Measurements from ENCODE around the gene PXDN.

PXDN gene

DNA sequence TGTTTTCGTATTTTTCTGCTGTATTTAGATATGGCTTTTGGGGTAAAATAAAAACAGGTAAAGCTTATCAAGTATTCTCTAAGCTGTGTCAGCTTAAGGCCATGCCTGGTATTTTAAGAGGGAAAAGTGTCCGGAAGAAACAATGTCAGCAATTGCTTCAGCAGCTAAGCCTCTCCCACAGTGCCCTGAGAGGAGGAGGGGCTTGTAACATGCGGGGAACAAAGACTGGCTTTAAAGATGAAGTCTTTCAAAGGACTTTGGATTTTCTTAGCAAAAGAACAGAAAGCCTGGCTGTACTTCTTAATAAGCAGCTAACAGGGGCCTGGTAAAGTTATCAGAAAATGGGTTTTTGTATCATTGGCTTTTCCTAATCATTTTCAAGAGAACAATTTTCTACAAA is 102.8 kb downstream of the PXDN start:
- peak; percentile 82 for DNase-seq (ENCODE audit: low read depth)
- TF ChIP-seq, protein P1, sequence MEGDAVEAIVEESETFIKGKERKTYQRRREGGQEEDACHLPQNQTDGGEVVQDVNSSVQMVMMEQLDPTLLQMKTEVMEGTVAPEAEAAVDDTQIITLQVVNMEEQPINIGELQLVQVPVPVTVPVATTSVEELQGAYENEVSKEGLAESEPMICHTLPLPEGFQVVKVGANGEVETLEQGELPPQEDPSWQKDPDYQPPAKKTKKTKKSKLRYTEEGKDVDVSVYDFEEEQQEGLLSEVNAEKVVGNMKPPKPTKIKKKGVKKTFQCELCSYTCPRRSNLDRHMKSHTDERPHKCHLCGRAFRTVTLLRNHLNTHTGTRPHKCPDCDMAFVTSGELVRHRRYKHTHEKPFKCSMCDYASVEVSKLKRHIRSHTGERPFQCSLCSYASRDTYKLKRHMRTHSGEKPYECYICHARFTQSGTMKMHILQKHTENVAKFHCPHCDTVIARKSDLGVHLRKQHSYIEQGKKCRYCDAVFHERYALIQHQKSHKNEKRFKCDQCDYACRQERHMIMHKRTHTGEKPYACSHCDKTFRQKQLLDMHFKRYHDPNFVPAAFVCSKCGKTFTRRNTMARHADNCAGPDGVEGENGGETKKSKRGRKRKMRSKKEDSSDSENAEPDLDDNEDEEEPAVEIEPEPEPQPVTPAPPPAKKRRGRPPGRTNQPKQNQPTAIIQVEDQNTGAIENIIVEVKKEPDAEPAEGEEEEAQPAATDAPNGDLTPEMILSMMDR (conservative IDR thresholded peaks at IDR 0.05; ENCODE audit: low read depth, low read length), result no peak
- no peak overlapping the region for H3K4me3 ChIP-seq (ENCODE audit: low read length)

DNA sequence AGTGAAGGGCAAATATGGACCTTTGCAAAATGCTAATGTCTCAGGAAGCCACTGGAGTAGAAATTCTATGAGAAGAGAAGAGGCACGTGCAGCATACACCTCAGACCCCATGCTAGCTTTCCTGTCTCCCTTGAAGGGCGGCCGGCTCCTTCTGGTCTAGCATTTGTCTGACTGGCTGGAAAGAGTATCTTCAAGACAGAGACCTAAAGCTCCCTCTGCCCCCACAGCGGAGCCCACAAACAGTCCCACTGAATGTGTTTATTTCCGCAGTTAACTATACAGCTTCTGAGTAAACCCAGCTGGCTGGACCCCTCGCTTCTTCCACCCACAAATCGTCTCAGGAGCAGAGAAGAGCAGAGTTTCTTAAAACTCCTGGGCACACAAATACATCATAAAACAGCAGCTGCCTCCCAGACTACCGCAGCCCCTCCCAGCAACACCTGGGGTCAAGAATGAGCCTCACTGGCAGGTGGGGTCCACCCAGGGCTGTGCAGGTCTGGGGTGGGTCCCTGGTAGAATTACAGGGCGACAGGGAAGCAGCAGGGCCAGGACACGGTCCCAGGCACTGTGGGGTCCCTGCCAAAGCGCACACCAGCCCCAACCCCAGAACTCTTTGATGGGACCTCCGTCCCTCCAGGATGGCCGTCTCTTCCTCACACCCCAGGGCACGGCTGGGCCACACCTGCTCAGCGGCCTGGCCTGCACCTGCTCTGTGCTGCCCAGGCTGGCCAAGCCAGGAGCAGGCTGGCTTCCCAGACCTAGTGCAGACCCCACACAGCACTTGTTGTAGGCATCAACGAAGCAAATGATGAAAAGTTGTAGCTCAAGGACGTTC is 103.8 kb downstream of the PXDN start:
- DNase-seq (ENCODE audit: low read depth), result no peak
- no peak overlapping the region for H3K4me3 ChIP-seq (ENCODE audit: low read length)
- TF ChIP-seq, protein P1 (conservative IDR thresholded peaks at IDR 0.05; ENCODE audit: low read depth, low read length), result no peak

- DNase-seq (ENCODE audit: low read depth), result no peak
- TF ChIP-seq, protein P1 (conservative IDR thresholded peaks at IDR 0.05; ENCODE audit: low read depth, low read length), result no peak
- H3K4me3 ChIP-seq (ENCODE audit: low read length), result no peak overlapping the region
These were observed 105.0 kb downstream of the PXDN start for GRCh38 chr2:1639086-1639858.

- TF ChIP-seq, protein P1 (conservative IDR thresholded peaks at IDR 0.05; ENCODE audit: low read depth, low read length), result no peak
- no peak for DNase-seq (ENCODE audit: low read depth)
- H3K4me3 ChIP-seq (ENCODE audit: low read length), result no peak overlapping the region
These were observed 105.9 kb downstream of the PXDN start for GRCh38 chr2:1638281-1638860.

GRCh38 chr2:1636791-1637415 is 107.4 kb downstream of the PXDN start:
- TF ChIP-seq, protein P1 (conservative IDR thresholded peaks at IDR 0.05; ENCODE audit: low read depth, low read length), result no peak
- no peak for DNase-seq (ENCODE audit: low read depth)
- no peak overlapping the region for H3K4me3 ChIP-seq (ENCODE audit: low read length)

DNA sequence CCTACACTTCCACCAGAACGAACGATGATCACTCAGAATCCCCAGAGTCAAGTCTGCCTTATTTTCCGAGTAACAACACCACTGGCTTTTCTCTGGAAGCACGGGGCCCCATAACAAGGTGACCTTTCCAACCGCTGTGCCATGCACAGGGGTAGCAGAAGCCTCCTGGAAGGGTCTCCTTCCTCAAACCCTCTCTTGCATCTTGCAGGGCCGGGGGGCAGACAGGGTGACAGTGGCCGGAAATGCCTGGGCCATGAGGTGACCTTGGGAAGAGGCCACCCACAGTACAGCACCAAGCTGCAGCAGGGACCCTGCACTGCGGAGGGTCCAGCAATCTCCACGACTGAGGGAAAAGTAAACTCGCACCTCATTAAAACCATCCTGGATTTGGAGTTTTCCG is 108.5 kb downstream of the PXDN start:
- no peak for DNase-seq (ENCODE audit: low read depth)
- H3K4me3 ChIP-seq (ENCODE audit: low read length), result no peak overlapping the region
- TF ChIP-seq, protein P1 (conservative IDR thresholded peaks at IDR 0.05; ENCODE audit: low read depth, low read length), result no peak
